Activated CD4-positive, alpha-beta T cell treated with anti-CD3 and anti-CD28 coated beads, Interleukin-2, amount 50 U/mL, for 48 hours (primary cell): ENCODE results near the gene UROC1.

Experiments used
- DNase-seq, 2 experiments: peaks; one replicate each; pipeline ENCODE4 v3.0.0-alpha.2; 2020

The UROC1 gene

GRCh38 chr3:126456766-126457388 lies 60.7 kb downstream of the UROC1 start:
- no peak for DNase-seq

GRCh38 chr3:126456211-126456610 lies 61.4 kb downstream of the UROC1 start:
- no peak for DNase-seq

- no peak for DNase-seq
Measured at GRCh38 chr3:126454437-126455198, 63.0 kb downstream of the UROC1 start.

- DNase-seq, result no peak
Measured at GRCh38 chr3:126454025-126454424, 63.5 kb downstream of the UROC1 start.

- no peak for DNase-seq
Measured at GRCh38 chr3:126452213-126452612, 65.4 kb downstream of the UROC1 start.

GRCh38 chr3:126451511-126451910 lies 66.1 kb downstream of the UROC1 start:
- no peak for DNase-seq

- no peak for DNase-seq
Measured at GRCh38 chr3:126450744-126451143, 66.8 kb downstream of the UROC1 start.

GRCh38 chr3:126450219-126450618 lies 67.4 kb downstream of the UROC1 start:
- DNase-seq, result no peak

- no peak for DNase-seq
Measured at GRCh38 chr3:126449621-126450051, 67.9 kb downstream of the UROC1 start.

- DNase-seq, result no peak
Measured at GRCh38 chr3:126448893-126449180, 68.7 kb downstream of the UROC1 start.

GRCh38 chr3:126448136-126448892 lies 69.3 kb downstream of the UROC1 start:
- DNase-seq, result no peak

GRCh38 chr3:126447456-126448106 lies 70.0 kb downstream of the UROC1 start:
- DNase-seq, result no peak

- no peak for DNase-seq
Measured at GRCh38 chr3:126446791-126447190, 70.8 kb downstream of the UROC1 start.

- no peak for DNase-seq
Measured at GRCh38 chr3:126446301-126446700, 71.3 kb downstream of the UROC1 start.

- no peak for DNase-seq
Measured at GRCh38 chr3:126445506-126445905, 72.1 kb downstream of the UROC1 start.

- no peak for DNase-seq
Measured at GRCh38 chr3:126442856-126443242, 74.7 kb downstream of the UROC1 start.

- DNase-seq, result no peak
Measured at GRCh38 chr3:126442094-126442855, 75.3 kb downstream of the UROC1 start.

GRCh38 chr3:126441256-126441880 lies 76.2 kb downstream of the UROC1 start:
- no peak for DNase-seq

GRCh38 chr3:126440709-126440995 lies 76.9 kb downstream of the UROC1 start:
- DNase-seq, result no peak

- no peak for DNase-seq
Measured at GRCh38 chr3:126439968-126440708, 77.4 kb downstream of the UROC1 start.

- DNase-seq, result no peak
Measured at GRCh38 chr3:126439346-126439967, 78.1 kb downstream of the UROC1 start.
